ENCODE data around the gene CCDC157.
"Not testable (repeated sequence)": the region's sequence is repeated elsewhere in the genome, so short reads cannot be mapped to it uniquely, and the experiment has no call there.

Gene CCDC157

GRCh38 chr22:30386960-30387827 lies 30.4 kb downstream of the CCDC157 start, which contains the start of gene RNF215:
Gene RNF215 (minus strand): TSS chr22:30387411. CDS start chr22:30387313, 98 bp downstream.
- DNase-seq, result peak in 50 of 51 donors; percentile 18 to 91 (median 68)

- DNase-seq, result peak in 46 of 51 donors; percentile 8 to 79 (median 48)
These were observed 34.3 kb downstream of the CCDC157 start for GRCh38 chr22:30390974-30391691.

DNA sequence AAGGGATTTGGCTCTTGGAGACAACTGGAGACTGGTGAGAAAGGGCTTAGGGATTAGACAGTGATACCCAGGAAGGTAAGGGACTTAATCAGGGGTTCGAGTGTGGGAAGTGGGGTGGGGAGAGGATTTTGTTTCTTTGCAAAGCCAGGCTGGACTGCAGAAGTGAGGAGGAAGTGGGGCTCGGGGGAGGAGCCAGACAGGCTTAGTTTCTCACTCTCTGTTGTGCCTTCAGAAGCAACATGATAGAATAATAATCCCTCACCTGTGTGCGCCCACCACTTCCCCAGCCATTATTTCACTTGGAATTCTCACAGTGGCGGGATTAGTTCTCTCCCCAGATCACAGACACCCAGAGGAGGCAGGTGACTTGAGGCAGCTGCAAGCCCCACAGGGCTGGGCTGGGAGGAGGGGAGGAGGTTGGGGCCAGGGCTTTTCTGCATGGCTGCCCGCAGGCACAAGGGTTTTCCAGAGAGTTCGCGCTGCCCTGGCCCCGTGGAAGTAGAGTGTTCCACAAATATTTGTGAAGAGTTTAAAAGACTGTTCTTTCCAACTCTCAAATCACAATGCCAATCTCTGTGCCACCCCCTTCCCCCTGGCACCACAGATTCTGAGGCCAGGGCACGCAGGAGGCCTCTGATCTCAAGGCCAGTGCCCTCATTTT lies 36.0 kb downstream of the CCDC157 start:
- peak in 10 of 51 donors; percentile 11 to 45 (median 18) for DNase-seq

- no peak for DNase-seq
These were observed 36.5 kb downstream of the CCDC157 start for GRCh38 chr22:30393322-30393680.

DNA sequence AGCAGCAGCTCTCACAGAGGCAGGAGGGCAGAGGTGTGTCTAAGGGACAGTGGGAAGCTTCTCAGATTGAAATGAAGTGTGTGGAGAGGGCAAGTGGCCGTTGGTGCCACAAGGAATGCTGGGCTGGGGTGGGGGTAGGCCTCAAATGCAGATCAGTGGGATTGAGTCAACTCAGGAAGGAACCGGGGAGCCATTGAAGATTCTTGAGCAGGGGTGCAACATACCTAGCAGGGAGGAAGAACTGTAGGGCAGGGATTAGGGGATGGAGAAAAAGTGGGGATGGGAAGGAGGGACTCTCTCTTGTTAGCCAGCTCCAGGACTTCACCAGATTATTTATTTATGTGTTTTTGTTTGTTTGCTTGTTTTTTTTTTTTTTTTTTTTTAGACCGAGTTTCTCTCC lies 37.1 kb downstream of the CCDC157 start:
- no peak for DNase-seq

- peak in 49 of 51 donors; percentile 10 to 85 (median 68) for DNase-seq
These were observed 40.3 kb downstream of the CCDC157 start, which contains the start of gene SEC14L2 for GRCh38 chr22:30396871-30397655. Gene SEC14L2 (plus strand): TSS chr22:30397018. CDS start chr22:30397117, 99 bp downstream.

DNA sequence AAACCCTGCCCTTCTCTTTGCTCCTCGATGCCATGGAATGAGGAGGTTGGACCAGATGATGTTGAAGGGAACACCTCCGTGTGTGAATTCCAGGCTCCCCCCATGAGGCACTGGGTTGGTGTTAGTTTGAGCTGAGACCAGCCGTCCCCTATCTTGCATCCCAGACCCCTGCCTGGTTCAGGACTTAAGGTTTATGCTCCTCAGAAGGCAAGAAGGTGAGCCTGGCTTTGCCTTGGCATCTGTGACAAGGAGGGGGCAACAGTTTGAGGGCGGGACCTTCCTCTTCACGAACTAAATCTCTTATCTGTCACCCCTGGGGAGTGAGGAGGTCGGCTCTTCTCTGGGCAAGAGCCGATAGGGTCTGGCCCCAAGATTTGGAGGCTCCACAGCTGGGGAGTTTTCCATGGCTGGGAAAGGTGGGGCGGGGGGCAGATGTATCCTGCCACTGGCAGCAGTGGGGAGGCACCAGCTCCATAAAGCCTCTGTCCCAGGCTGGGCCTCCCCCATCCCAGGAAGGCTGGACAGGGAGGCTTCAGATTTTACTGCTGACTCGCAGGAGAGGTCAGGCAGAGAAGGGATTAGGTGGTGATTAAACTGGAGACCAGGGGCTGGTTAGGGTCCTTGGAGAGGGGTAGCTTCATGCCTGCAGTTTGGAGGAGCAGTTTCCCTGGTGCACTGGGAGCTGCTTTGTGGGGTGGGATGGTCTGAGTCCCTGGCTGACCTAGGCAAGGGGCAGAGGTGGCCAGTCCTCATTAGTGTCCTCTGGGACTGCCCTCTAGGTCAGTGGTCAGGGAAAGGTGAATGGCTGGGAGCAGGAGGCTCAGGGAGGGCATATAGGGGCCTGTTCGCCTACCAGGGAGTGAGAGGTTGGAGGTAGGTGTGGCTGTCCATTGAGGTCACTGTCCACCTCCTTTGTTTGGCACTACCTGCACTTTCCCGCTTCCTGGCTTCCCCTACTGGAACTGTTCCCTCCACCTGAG lies 41.1 kb downstream of the CCDC157 start:
- DNase-seq, result peak in 1 of 51 donors; percentile 52

- DNase-seq, result peak in 3 of 51 donors; percentile 15 to 47 (median 21)
These were observed 42.2 kb downstream of the CCDC157 start for GRCh38 chr22:30398685-30399680.

DNA sequence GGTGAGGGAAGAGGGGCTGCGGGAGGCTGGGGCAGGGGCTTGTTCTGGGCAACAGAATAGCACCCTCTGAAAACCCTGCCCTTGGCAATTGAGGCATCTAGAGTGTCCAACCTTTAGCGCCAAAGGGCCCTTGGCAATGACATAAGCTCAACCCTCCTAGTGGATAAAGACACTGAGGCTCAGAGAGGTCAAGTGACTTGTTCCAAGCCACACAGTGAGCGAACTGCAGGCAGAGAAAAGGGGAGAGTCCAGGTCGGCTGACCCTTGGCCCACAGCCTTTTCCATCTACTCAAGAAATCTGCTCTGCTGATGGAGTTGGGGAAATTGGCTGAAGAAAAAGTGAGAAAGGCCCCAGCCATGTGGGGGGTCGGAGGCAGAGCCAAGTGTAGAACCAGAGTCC lies 42.9 kb downstream of the CCDC157 start:
- DNase-seq, result peak in 2 of 51 donors; percentile 8 to 44

GRCh38 chr22:30400159-30400558 lies 43.4 kb downstream of the CCDC157 start:
- no peak for DNase-seq

GRCh38 chr22:30401024-30401423 lies 44.2 kb downstream of the CCDC157 start:
- DNase-seq, result not testable (repeated sequence)

GRCh38 chr22:30402028-30402765 lies 45.4 kb downstream of the CCDC157 start:
- DNase-seq, result peak in 1 of 51 donors; percentile 37

DNA sequence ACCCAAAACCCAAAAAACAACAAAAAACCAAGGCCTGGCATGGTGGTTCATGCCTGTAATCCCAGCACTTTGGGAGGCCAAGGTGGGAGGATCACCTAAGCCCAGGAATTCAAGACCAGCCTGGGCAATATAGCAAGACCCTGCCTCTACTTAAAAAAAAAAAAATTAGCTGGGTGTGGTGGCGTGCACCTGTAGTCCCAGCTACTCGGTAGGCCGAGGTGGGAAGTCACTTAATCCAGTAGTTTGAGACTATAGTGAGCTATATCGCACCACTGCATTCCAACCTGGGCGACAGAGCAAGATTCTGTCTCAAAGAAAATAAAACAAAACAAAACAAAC lies 45.9 kb downstream of the CCDC157 start:
- DNase-seq, result not testable (repeated sequence)

DNA sequence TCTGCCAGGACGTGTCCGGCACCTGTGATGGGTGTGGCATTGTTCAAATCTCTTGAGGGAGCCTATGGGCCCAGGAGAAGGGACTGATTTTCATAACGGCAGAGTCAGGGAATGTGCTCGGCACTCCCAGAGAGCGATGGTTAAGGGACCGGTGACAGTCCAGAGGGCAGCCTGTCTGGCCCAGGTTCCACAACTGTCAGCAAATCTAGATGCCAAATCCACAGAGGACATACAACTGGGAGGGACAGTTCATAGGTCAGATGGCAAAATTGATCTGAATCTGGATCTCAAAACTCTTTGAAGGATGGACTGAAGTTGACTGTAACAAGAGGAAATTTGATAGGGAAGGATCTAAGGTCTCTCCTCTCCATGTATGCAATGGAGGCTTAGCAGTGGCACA lies 47.5 kb downstream of the CCDC157 start:
- DNase-seq, result no peak

DNA sequence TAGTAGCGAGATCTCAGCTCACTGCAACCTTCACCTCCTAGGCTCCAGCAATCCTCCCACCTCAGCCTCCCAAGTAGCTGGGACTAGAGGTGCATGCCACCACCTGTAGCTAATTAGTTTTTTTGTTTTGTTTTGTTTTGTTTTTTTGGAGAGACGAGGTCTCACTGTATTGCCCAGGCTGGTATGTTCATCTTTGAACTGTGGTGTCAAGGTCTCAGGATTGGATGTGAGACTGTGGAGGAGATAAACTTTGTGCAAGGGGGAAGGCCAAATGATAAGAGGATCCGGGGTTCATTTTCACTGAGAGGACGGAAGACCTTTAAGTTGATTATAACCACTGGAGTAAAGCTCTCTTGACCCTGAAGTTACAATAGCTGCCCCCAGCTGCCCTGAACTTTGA lies 48.9 kb downstream of the CCDC157 start:
- no peak for DNase-seq

GRCh38 chr22:30406400-30406799 lies 49.6 kb downstream of the CCDC157 start:
- no peak for DNase-seq

DNA sequence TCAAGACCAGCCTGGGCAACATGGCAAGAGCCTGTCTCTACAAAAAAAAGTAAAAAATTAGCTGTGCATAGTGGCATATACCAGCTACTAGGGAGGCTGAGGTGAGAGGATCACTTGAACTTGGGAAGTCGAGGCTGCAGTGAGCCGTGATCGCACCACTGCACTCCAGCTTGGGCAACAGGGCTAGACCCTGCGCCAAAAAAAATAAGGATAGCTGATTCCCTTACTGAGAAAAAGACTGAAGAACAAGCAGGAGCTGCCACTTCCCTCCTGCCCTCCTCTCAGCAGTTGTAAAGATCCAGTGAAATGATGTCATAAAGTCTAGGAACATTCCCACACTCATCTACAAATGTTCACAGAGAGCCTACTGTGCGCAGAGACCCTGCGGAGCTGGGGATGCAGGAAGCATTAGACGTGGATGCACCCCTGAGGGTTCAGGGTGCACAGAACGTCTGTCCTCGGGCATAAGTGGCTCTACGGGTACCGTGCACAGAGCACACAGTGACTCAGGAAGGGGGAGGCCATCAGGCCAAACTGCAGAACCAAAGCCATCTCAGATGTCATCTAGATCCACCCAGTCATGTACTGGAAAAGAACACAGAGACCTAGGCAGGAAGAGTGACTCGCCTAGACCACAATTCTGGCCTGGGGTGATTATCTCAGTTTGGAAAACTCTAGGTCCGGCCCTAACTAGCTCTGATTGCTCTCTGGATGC lies 51.7 kb downstream of the CCDC157 start:
- no peak for DNase-seq
